ENCODE data around the gene CREB5. TPM values are rescaled to one million over a fixed set of nuclear protein-coding genes. Genes with fewer than 3 reads are reported as not detected.

CREB5 gene
- total and polyA plus RNA-seq, 4 experiments from 2014 or later: not detected

DNA sequence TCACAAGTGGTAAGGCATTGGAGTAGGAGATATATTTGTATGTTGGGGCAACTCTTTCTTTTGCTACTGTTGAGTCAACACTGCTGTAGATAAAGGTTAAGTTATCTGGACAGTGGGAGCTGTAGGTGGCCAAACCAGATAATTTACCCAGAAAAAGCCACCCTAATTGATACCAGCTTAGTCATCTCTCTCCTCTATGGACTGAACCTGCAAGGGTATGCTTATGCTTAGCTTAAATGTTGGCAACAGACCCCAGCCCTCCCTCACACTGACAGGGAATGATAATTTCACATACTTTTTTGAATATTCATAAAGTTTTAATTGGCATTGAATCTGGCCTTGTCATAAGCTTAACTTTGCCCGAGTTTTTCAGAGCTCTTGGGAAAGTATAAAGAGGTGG, 66.3 kb downstream of the CREB5 start:
- Histone ChIP-seq H3K9me3 (ENCODE audit: control insufficient read depth in 1 of 2, low read length in 2 of 2) (no peaks in the 10 kb centered on the region), H3K4me1 (ENCODE audit: insufficient read depth, low read length) (no peaks in the 10 kb centered on the region), H3K36me3 (ENCODE audit: insufficient read depth, low read length) (no peaks in the 10 kb centered on the region), H3K27me3 (ENCODE audit: insufficient read depth, low read length) (no peaks in the 10 kb centered on the region), H3K4me3 (ENCODE audit: low read length in 2 of 2) (no peak overlapping the region), H3K27ac (ENCODE audit: low read depth, low read length) (no peak overlapping the region)
- intact Hi-C loops (cut with micrococcal nuclease): no loop called here
- no peak for DNase-seq
- Mint-ChIP-seq H3K27me3 (peaks cover 8 to 14% of the 10 kb centered on the region in 2 donors), H3K4me1 (peaks cover 0 to 1% (median 0%) of the 10 kb centered on the region in 4 donors), H3K27ac (no peak overlapping the region), H3K4me3 (no peak overlapping the region), H3K36me3 (no peaks in the 10 kb centered on the region), H3K9me3 (peaks cover 0 to 2% (median 0%) of the 10 kb centered on the region in 8 donors)
- ChIA-PET POLR2A (ENCODE audit: partially characterized antibody) (no interaction called here), CTCF (ENCODE audit: partially characterized antibody) (no interaction called here)

DNA sequence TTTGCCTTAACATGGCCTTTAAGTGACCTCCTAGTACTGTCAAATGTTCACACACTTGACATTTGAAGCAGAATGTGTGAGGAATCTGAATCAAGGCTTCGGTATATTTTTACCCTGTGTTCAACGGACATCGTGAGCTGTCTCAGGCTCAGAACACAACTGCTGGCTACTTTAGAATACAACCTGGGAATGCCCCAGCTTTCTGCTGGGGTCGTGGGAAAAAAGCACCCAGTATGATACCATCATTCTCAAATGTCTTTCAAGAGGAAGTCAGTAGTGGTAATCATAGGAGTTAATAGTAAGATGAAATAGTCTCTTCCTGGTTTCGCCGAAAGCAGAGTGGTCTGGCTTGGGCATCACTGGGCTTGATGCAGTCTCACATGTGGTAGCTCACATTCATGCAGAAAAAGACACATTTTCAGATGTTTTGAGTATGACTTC, 67.2 kb downstream of the CREB5 start:
- Mint-ChIP-seq H3K4me3 (no peak overlapping the region), H3K9me3 (peaks cover 0 to 2% (median 0%) of the 10 kb centered on the region in 8 donors), H3K4me1 (peaks cover 0 to 1% (median 0%) of the 10 kb centered on the region in 4 donors), H3K36me3 (no peaks in the 10 kb centered on the region), H3K27ac (no peak overlapping the region), H3K27me3 (peaks cover 3 to 12% of the 10 kb centered on the region in 2 donors)
- H3K27ac ChIP-seq (ENCODE audit: low read depth, low read length): no peak overlapping the region
- H3K27me3 ChIP-seq (ENCODE audit: insufficient read depth, low read length): no peaks in the 10 kb centered on the region
- ChIA-PET CTCF (ENCODE audit: partially characterized antibody) (no interaction called here), POLR2A (ENCODE audit: partially characterized antibody) (no interaction called here)
- H3K4me3 ChIP-seq (ENCODE audit: low read length in 2 of 2): no peak overlapping the region
- intact Hi-C loops (cut with micrococcal nuclease): no loop called here
- no peaks in the 10 kb centered on the region for H3K9me3 ChIP-seq (ENCODE audit: control insufficient read depth in 1 of 2, low read length in 2 of 2)
- no peak for DNase-seq
- no peaks in the 10 kb centered on the region for H3K4me1 ChIP-seq (ENCODE audit: insufficient read depth, low read length)
- no peaks in the 10 kb centered on the region for H3K36me3 ChIP-seq (ENCODE audit: insufficient read depth, low read length)

DNA sequence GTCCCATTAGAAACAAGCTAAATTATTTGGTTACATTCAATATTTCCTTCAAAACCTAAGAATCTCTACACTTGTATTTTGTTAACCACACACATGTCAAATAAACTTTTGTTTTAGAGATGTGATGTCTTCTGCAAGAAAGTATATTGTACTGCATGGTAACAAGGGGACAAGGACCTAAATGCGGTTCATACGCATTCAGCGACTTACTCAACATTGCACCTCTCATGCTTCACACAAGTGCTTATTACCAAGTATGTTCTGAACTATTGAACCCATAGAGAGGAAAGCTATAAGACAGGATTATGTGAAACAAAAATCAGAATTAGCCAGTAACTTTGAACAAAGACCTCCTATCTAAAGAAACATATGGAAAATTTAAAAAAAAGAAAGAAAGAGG, 68.3 kb downstream of the CREB5 start:
- Histone ChIP-seq H3K4me1 (ENCODE audit: insufficient read depth, low read length) (no peaks in the 10 kb centered on the region), H3K9me3 (ENCODE audit: control insufficient read depth in 1 of 2, low read length in 2 of 2) (no peaks in the 10 kb centered on the region), H3K4me3 (ENCODE audit: low read length in 2 of 2) (no peak overlapping the region), H3K36me3 (ENCODE audit: insufficient read depth, low read length) (no peaks in the 10 kb centered on the region), H3K27ac (ENCODE audit: low read depth, low read length) (no peak overlapping the region), H3K27me3 (ENCODE audit: insufficient read depth, low read length) (no peaks in the 10 kb centered on the region)
- CTCF ChIA-PET (ENCODE audit: partially characterized antibody): no interaction called here
- peaks cover 0 to 2% (median 0%) of the 10 kb centered on the region in 8 donors for H3K9me3 Mint-ChIP-seq
- peaks cover 0 to 1% (median 0%) of the 10 kb centered on the region in 4 donors for H3K4me1 Mint-ChIP-seq
- intact Hi-C loops (cut with micrococcal nuclease): no loop called here
- H3K36me3 Mint-ChIP-seq: no peaks in the 10 kb centered on the region
- no peak overlapping the region for H3K4me3 Mint-ChIP-seq
- peaks cover 3 to 14% of the 10 kb centered on the region in 2 donors for H3K27me3 Mint-ChIP-seq
- POLR2A ChIA-PET (ENCODE audit: partially characterized antibody): no interaction called here
- no peak for DNase-seq
- H3K27ac Mint-ChIP-seq: no peak overlapping the region

DNA sequence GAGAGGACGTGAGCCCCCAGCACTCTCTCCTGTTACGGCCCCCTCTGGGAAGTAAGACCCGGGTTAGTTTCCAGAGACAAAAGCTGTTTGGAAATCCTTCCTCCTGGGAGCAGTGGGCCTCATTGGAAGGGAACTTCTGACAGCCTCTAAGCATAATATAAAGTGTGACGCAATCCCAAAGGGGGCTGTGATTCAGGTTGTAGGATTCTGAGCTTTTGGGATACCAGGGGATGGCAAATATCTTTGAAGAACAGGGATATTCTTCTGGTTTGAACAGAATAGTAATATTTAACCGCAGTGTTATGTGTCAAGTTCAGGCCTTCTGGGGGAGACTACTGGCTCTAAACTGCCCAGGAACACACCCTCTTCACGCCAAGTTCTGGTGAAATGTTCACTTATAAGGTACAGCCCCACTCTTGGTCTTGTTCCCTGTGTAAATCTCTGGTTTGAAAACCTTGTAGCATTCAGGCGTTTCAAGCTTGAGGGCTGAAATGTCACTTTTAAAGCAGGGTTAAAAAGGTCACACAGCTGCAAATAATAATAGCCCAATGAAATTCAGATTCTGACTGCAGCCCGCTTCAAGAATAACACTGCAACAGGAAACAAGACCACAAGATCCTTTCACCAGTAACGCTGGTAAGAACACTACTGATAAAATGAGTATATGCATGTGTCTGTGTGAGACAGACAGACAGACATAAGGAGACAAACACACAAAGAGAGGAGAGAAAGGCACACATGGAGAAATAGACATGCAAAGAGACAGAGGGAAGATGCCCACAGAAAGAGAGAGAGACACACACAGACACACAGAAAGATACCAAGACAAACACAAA, 69.0 kb downstream of the CREB5 start:
- H3K36me3 ChIP-seq (ENCODE audit: insufficient read depth, low read length): no peaks in the 10 kb centered on the region
- no peak overlapping the region for H3K4me3 Mint-ChIP-seq

DNA sequence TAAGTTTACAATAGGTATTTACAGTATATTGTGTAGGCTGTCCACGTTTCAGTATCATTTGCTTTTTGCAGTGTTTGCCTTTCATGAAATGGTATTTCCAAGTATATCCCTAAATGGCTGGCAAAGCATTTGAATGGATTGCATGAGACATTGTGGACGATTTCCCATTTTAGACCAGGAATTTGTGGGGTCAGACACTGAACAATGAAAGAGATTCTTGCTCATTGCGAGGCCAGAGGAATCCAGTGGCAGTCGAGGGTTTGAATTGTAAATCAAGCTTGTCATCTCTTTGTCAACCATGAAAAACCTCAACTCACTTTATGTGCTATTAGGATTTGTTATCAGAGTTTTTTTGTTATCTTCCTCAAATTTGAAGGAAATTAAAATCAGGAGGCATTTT, 70.8 kb downstream of the CREB5 start:
- no peak overlapping the region for H3K4me3 ChIP-seq (ENCODE audit: low read length in 2 of 2)
- no peaks in the 10 kb centered on the region for H3K9me3 ChIP-seq (ENCODE audit: control insufficient read depth in 1 of 2, low read length in 2 of 2)
- no peaks in the 10 kb centered on the region for H3K4me1 ChIP-seq (ENCODE audit: insufficient read depth, low read length)
- no peaks in the 10 kb centered on the region for H3K9me3 Mint-ChIP-seq
- ChIA-PET CTCF (ENCODE audit: partially characterized antibody) (no interaction called here), POLR2A (ENCODE audit: partially characterized antibody) (no interaction called here)
- H3K27ac Mint-ChIP-seq: no peak overlapping the region
- no peak overlapping the region for H3K4me3 Mint-ChIP-seq
- no peak overlapping the region for H3K27ac ChIP-seq (ENCODE audit: low read depth, low read length)
- no peaks in the 10 kb centered on the region for H3K36me3 ChIP-seq (ENCODE audit: insufficient read depth, low read length)
- no peaks in the 10 kb centered on the region for H3K36me3 Mint-ChIP-seq
- intact Hi-C loops (cut with micrococcal nuclease): no loop called here
- peaks cover 0 to 1% (median 0%) of the 10 kb centered on the region in 4 donors for H3K4me1 Mint-ChIP-seq
- peaks cover 3 to 11% of the 10 kb centered on the region in 2 donors for H3K27me3 Mint-ChIP-seq
- no peak for DNase-seq
- H3K27me3 ChIP-seq (ENCODE audit: insufficient read depth, low read length): no peaks in the 10 kb centered on the region

More for the DNA sequence above, 69.0 kb downstream of the CREB5 start:
- H3K9me3 ChIP-seq (ENCODE audit: control insufficient read depth in 1 of 2, low read length in 2 of 2): no peaks in the 10 kb centered on the region
- ChIA-PET CTCF (ENCODE audit: partially characterized antibody) (no interaction called here), POLR2A (ENCODE audit: partially characterized antibody) (no interaction called here)
- no peak for DNase-seq
- H3K4me1 Mint-ChIP-seq: peaks cover 0 to 1% (median 0%) of the 10 kb centered on the region in 4 donors
- H3K36me3 Mint-ChIP-seq: no peaks in the 10 kb centered on the region
- H3K27ac Mint-ChIP-seq: no peak overlapping the region
- intact Hi-C loops (cut with micrococcal nuclease): no loop called here
- H3K4me3 ChIP-seq (ENCODE audit: low read length in 2 of 2): no peak overlapping the region
- H3K27me3 Mint-ChIP-seq: peaks cover 3 to 11% of the 10 kb centered on the region in 2 donors
- H3K27ac ChIP-seq (ENCODE audit: low read depth, low read length): no peak overlapping the region
- H3K27me3 ChIP-seq (ENCODE audit: insufficient read depth, low read length): no peaks in the 10 kb centered on the region
- H3K4me1 ChIP-seq (ENCODE audit: insufficient read depth, low read length): no peaks in the 10 kb centered on the region
- H3K9me3 Mint-ChIP-seq: no peaks in the 10 kb centered on the region

DNA sequence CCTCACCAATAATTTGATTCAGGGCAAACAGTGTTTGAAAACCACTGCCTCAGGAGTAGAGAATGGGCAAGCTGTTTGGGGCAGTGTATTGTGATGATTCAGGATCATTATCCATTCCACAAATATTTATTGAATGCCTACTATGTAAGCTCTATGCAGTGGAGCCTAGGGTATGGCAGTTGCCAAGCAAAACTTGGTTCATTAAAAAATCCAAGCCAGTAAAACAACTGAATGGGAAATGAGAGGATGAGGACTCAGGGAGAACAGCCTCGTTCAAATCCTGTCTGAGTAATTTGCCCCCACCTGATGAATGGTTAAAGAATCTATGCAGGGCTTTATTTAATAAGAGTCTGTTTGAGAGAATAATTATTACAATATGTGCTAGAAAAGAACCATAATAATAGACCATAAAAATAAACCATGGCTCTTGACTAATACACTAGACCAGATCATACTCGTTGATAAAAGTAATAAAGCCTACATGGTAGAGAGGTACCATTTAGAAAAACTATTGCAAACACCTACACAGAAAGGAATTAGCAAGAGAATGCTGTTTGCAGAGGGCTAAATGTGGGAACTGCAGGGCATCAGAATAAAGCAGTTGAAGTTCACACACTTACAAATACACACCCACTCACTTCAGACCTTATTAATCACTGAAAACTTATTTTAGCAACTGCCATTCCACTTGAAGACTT, 71.7 kb downstream of the CREB5 start:
- Mint-ChIP-seq H3K4me3 (no peak overlapping the region), H3K36me3 (no peaks in the 10 kb centered on the region), H3K9me3 (peaks cover 0 to 3% (median 0%) of the 10 kb centered on the region in 8 donors), H3K27me3 (peaks cover under 1 to 16% of the 10 kb centered on the region in 2 donors), H3K27ac (no peak overlapping the region), H3K4me1 (peaks cover 0 to 1% (median 0%) of the 10 kb centered on the region in 4 donors)
- DNase-seq: no peak
- H3K9me3 ChIP-seq (ENCODE audit: control insufficient read depth in 1 of 2, low read length in 2 of 2): no peaks in the 10 kb centered on the region
- H3K27ac ChIP-seq (ENCODE audit: low read depth, low read length): no peak overlapping the region
- POLR2A ChIA-PET (ENCODE audit: partially characterized antibody): no interaction called here
- no peaks in the 10 kb centered on the region for H3K36me3 ChIP-seq (ENCODE audit: insufficient read depth, low read length)
- no peak overlapping the region for H3K4me3 ChIP-seq (ENCODE audit: low read length in 2 of 2)
- CTCF ChIA-PET (ENCODE audit: partially characterized antibody): no interaction called here
- H3K4me1 ChIP-seq (ENCODE audit: insufficient read depth, low read length): no peaks in the 10 kb centered on the region
- intact Hi-C loops (cut with micrococcal nuclease): no loop called here
- H3K27me3 ChIP-seq (ENCODE audit: insufficient read depth, low read length): no peaks in the 10 kb centered on the region

DNA sequence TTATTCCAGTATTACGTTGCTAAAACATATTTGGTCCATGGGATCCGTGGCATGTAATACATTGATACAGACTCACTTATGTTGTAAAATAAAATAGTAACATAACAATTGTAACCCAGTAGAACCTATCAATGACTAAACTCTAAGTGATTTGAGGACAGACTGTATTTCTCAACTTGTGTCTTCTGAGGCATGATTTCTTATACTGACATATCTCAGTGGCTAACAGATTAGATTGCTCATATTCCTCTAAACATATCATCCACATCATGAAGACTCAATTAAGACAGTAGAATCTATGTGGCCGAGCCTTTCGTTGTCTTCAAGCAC, 72.3 kb downstream of the CREB5 start:
- no peaks in the 10 kb centered on the region for H3K36me3 Mint-ChIP-seq
- no peak for DNase-seq
- POLR2A ChIA-PET (ENCODE audit: partially characterized antibody): no interaction called here
- CTCF ChIA-PET (ENCODE audit: partially characterized antibody): no interaction called here
- intact Hi-C loops (cut with micrococcal nuclease): no loop called here
- no peak overlapping the region for H3K27ac Mint-ChIP-seq
- Histone ChIP-seq H3K4me1 (ENCODE audit: insufficient read depth, low read length) (no peaks in the 10 kb centered on the region), H3K36me3 (ENCODE audit: insufficient read depth, low read length) (no peaks in the 10 kb centered on the region), H3K27ac (ENCODE audit: low read depth, low read length) (no peak overlapping the region), H3K27me3 (ENCODE audit: insufficient read depth, low read length) (no peaks in the 10 kb centered on the region), H3K9me3 (ENCODE audit: control insufficient read depth in 1 of 2, low read length in 2 of 2) (no peaks in the 10 kb centered on the region), H3K4me3 (ENCODE audit: low read length in 2 of 2) (no peak overlapping the region)
- H3K4me1 Mint-ChIP-seq: peaks cover 0 to 1% (median 0%) of the 10 kb centered on the region in 4 donors
- peaks cover 0 to 3% (median 0%) of the 10 kb centered on the region in 8 donors for H3K9me3 Mint-ChIP-seq
- peaks cover 0 to 12% of the 10 kb centered on the region in 2 donors for H3K27me3 Mint-ChIP-seq
- H3K4me3 Mint-ChIP-seq: no peak overlapping the region

All from CD4-positive, alpha-beta memory T cell (primary cell).